Panc1 (cell line): Measurements from ENCODE around the gene GAP43. TPM values are rescaled to one million over a fixed set of nuclear protein-coding genes. Genes with fewer than 3 reads are reported as not detected.

Experiments
- ATAC-seq: fragments of 200-7000 bp; cut with Tn5 transposase; 2 replicates; pipeline ENCODE4 v1.9.1; 2020; ENCODE audit warnings: mild to moderate bottlenecking, moderate library complexity
- BruUV-seq: library from RNA; stranded (reverse); fragments of 400-500 nt; replicated peaks from 2 replicates; lab custom pipeline; 2021; lab: Mats Ljungman, UMichigan
- CTCF ChIA-PET: fragments of 300-600 bp; sonication (Branson Sonifier 250); formaldehyde crosslinking; loops from one replicate; lab custom pipeline; 2022; ENCODE audit warnings: antibody characterized with exemption; lab: Charles Lee
- POLR2A ChIA-PET: fragments of 300-600 bp; sonication (Branson Sonifier 250); formaldehyde crosslinking; loops from one replicate; lab custom pipeline; 2022; ENCODE audit warnings: antibody characterized with exemption; lab: Charles Lee
- DNase-seq: peaks from one replicate; pipeline ENCODE4 v3.0.0-alpha.2; 2010; ENCODE audit warnings: low read depth, low spot score
- H3K27ac ChIP-seq: 2 replicates; pipeline ENCODE4 v1.5.1; 2011; ENCODE audit warnings: mild to moderate bottlenecking, low read length, inconsistent platforms
- H3K27me3 ChIP-seq: fragments of 200-500 bp; sonication (Bioruptor generic); 2 replicates; pipeline ENCODE4 v1.6.0; 2014; ENCODE audit warnings: low read length, inconsistent platforms; ENCODE audit not compliant: control insufficient read depth, insufficient read depth
- H3K36me3 ChIP-seq: fragments of 200-500 bp; sonication (Bioruptor generic); 2 replicates; pipeline ENCODE4 v1.5.1; 2014; ENCODE audit warnings: inconsistent platforms, mild to moderate bottlenecking, low read length, moderate library complexity; ENCODE audit not compliant: control insufficient read depth, insufficient read depth
- H3K4me1 ChIP-seq: 2 replicates; pipeline ENCODE4 v1.5.1; 2011; ENCODE audit warnings: inconsistent platforms, mild to moderate bottlenecking, low read length, moderate library complexity; ENCODE audit not compliant: control insufficient read depth, insufficient read depth
- H3K4me3 ChIP-seq, 2 experiments: 2 replicates each; pipeline ENCODE4 v1.5.1; 2011 to 2012; ENCODE audit warnings: low read depth in 2 of 2, low read length in 2 of 2, mild to moderate bottlenecking in 2 of 2, inconsistent platforms in 1 of 2, moderate library complexity in 1 of 2
- H3K9me3 ChIP-seq: fragments of 200-500 bp; sonication (Bioruptor generic); 2 replicates; pipeline ENCODE4 v1.5.1; 2014; ENCODE audit warnings: low read depth, mild to moderate bottlenecking, inconsistent platforms, low read length, moderate library complexity; ENCODE audit not compliant: control insufficient read depth, insufficient read depth
- CTCF ChIP-seq: fragments of 450-650 bp; IDR thresholded peaks from 2 replicates; pipeline ENCODE4 v1.5.1; 2017; ENCODE audit warnings: mild to moderate bottlenecking
- POLR2AphosphoS5 ChIP-seq: IDR thresholded peaks from 2 replicates; pipeline ENCODE4 v1.6.1; 2012; ENCODE audit warnings: mild to moderate bottlenecking, low read depth, low read length, moderate library complexity
- REST ChIP-seq, 2 experiments: IDR thresholded peaks; 2 replicates each; pipeline ENCODE4 v1.6.1; 2011 to 2012; ENCODE audit warnings: low read depth in 2 of 2, control low read depth in 1 of 2, low read length in 1 of 2, mild to moderate bottlenecking in 1 of 2, moderate library complexity in 1 of 2; ENCODE audit not compliant: insufficient read depth in 1 of 2
- SIN3A ChIP-seq: IDR thresholded peaks from 2 replicates; pipeline ENCODE4 v1.6.1; 2012; ENCODE audit warnings: low read depth, mild to moderate bottlenecking, low read length, moderate library complexity, borderline replicate concordance; ENCODE audit not compliant: insufficient read depth
- TCF7L2 ChIP-seq: IDR thresholded peaks from 2 replicates; pipeline ENCODE4 v1.6.1; 2011; ENCODE audit warnings: mild to moderate bottlenecking, low read depth, low read length, inconsistent platforms
- in situ Hi-C: cut with HindIII; loops from 2 replicates; pipeline ENCODE4 v1.10.0; 2016; ENCODE audit warnings: low sequenced_read_pairs, low pct_unique_long_range_greater_than_20kb
- intact Hi-C: fragments of 100-400 bp; cut with micrococcal nuclease; formaldehyde crosslinking; loops from one replicate; pipeline ENCODE4 v1.10.0; 2022; ENCODE audit not compliant: unreplicated experiment
- total RNA-seq: library from RNA; stranded (reverse); gene quantifications from one replicate; pipeline ENCODE4 v1.2.1, GENCODE V29; 2021; ENCODE audit not compliant: unreplicated experiment

GAP43 gene
- total RNA-seq, 1 experiment from 2014 or later = not detected

GRCh38 chr3:115660646-115661337, 37.5 kb downstream of the GAP43 start:
- Histone ChIP-seq H3K27ac (no peak overlapping the region), H3K4me3 (no peak overlapping the region), H3K27me3 (peaks cover 7% of the 10 kb centered on the region), H3K9me3 (no peaks in the 10 kb centered on the region), H3K4me1 (peaks cover 4% of the 10 kb centered on the region; the same call in 1 of the 2 replicates), H3K36me3 (no peaks in the 10 kb centered on the region; the same call in 1 of the 2 replicates)
- ATAC-seq (no peak), DNase-seq (no peak)
- intact Hi-C loops (no loop called here), in situ Hi-C loops (no loop called here)
- no TSS peak for BruUV-seq
- ChIA-PET CTCF (no interaction called here), POLR2A (no interaction called here)
- no peak for TF ChIP-seq SIN3A
- TF ChIP-seq TCF7L2 = no peak
- no peak for TF ChIP-seq POLR2AphosphoS5
- TF ChIP-seq CTCF = no peak
- TF ChIP-seq REST (IDR thresholded peaks at IDR 0.05; ENCODE audit: insufficient read depth in 1 of 2, low read depth in 2 of 2, low read length in 1 of 2) = no peak

DNA sequence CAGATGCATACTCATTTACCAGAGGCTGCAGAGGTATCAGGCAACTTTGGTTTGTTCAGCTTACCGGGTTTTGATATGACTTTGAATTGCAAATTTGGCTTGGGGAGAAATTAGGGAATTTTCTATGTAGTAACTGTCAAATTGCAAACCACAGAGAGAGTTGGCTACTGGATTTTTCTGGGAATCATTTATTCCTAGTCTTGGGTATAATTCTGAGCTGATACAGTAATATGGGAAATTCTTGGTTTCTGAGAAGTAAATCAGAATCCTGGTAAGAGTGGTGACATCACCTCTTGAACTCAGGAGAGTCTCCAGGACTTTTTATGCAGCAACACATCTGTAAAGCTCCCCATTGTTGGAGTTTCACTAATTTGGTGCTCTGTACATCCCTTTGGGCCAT, 39.0 kb downstream of the GAP43 start:
- in situ Hi-C loops (no loop called here), intact Hi-C loops (no loop called here)
- CTCF ChIA-PET = no interaction called here
- Histone ChIP-seq H3K27ac (no peak overlapping the region), H3K4me3 (no peak overlapping the region), H3K27me3 (peaks cover 7% of the 10 kb centered on the region), H3K4me1 (peaks cover 4% of the 10 kb centered on the region; the same call in 1 of the 2 replicates), H3K36me3 (no peaks in the 10 kb centered on the region; the same call in 1 of the 2 replicates), H3K9me3 (no peaks in the 10 kb centered on the region)
- no TSS peak for BruUV-seq
- POLR2A ChIA-PET = no interaction called here
- no peak for TF ChIP-seq REST (IDR thresholded peaks at IDR 0.05; ENCODE audit: insufficient read depth in 1 of 2, low read depth in 2 of 2, low read length in 1 of 2)
- no peak for TF ChIP-seq POLR2AphosphoS5
- TF ChIP-seq TCF7L2 = no peak
- no peak for TF ChIP-seq SIN3A
- no peak for TF ChIP-seq CTCF
- DNase-seq (no peak), ATAC-seq (no peak)
